Fibroblast of the aortic adventitia (primary cell): Measurements from ENCODE around the gene TM2D1. TPM values are rescaled to one million over a fixed set of nuclear protein-coding genes. Genes with fewer than 3 reads are reported as not detected.

Experiments
- DNase-seq: peaks from one replicate; pipeline ENCODE4 v3.0.0-alpha.2; 2010; ENCODE audit warnings: low read depth
- H3K4me3 ChIP-seq: 2 replicates; pipeline ENCODE4 v1.5.1; 2011; ENCODE audit warnings: low read depth, mild to moderate bottlenecking, control low read depth, low read length, moderate library complexity
- CTCF ChIP-seq: IDR thresholded peaks from 2 replicates; pipeline ENCODE4 v1.5.1; 2011; ENCODE audit warnings: mild to moderate bottlenecking, low read length, control low read depth, inconsistent platforms; ENCODE audit not compliant: insufficient read depth
- total RNA-seq: library from RNA; depleted of rRNA; stranded (reverse); fragments of >200 nt; gene quantifications from 2 replicates; pipeline ENCODE4 v1.2.3, GENCODE V29; 2012; ENCODE audit warnings: low replicate concordance

Gene TM2D1
- total RNA-seq, 1 donor: 55.0 TPM

- H3K4me3 ChIP-seq: no peak overlapping the region
- no peak for TF ChIP-seq CTCF
- peak; percentile 56 for DNase-seq
These were observed 85.9 kb downstream of the TM2D1 start for GRCh38 chr1:61638911-61639605.

- H3K4me3 ChIP-seq: no peak overlapping the region
- DNase-seq: peak; percentile 96
- no peak for TF ChIP-seq CTCF
These were observed 86.6 kb downstream of the TM2D1 start for GRCh38 chr1:61638296-61638695.

- H3K4me3 ChIP-seq: no peak overlapping the region
- TF ChIP-seq CTCF: no peak
- no peak for DNase-seq
These were observed 87.5 kb downstream of the TM2D1 start for GRCh38 chr1:61637470-61637869.

GRCh38 chr1:61636814-61637213 lies 88.1 kb downstream of the TM2D1 start:
- no peak for DNase-seq
- H3K4me3 ChIP-seq: no peak overlapping the region
- TF ChIP-seq CTCF: no peak

GRCh38 chr1:61636376-61636775 lies 88.6 kb downstream of the TM2D1 start:
- no peak for DNase-seq
- H3K4me3 ChIP-seq: no peak overlapping the region
- no peak for TF ChIP-seq CTCF

- no peak for TF ChIP-seq CTCF
- no peak overlapping the region for H3K4me3 ChIP-seq
- DNase-seq: no peak
These were observed 89.4 kb downstream of the TM2D1 start for GRCh38 chr1:61635557-61635956.

GRCh38 chr1:61631436-61631835 lies 93.5 kb downstream of the TM2D1 start:
- DNase-seq: no peak
- TF ChIP-seq CTCF: no peak
- no peak overlapping the region for H3K4me3 ChIP-seq
